COLO668 (cell line): ENCODE data around the gene PTH2.
"Not testable (repeated sequence)": the region's sequence is repeated elsewhere in the genome, so short reads cannot be mapped to it uniquely, and the experiment has no call there.

Experiments used
- DNase-seq: peaks from one replicate; lab custom pipeline; 2025; ENCODE audit not compliant: unreplicated experiment; lab: John Stamatoyannopoulos, UW

Gene PTH2

DNA sequence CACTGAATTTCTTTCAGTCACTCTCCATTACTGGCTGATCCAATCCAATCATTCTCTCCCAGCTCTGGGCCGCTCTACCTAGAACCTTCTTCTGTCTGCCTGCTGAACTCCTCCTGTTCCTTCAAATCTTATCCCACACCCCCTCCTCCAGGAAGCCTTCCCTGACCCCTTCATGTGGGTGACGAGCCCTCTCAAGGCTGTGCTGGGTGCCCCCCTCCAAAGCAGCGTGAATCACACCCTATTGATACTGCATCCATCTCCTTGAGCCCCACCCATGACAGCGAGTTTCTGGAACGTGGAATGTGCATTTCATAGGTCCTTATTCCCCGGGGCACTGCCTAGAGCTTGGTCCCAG is 25.2 kb upstream of the PTH2 start:
- DNase-seq: no peak

DNA sequence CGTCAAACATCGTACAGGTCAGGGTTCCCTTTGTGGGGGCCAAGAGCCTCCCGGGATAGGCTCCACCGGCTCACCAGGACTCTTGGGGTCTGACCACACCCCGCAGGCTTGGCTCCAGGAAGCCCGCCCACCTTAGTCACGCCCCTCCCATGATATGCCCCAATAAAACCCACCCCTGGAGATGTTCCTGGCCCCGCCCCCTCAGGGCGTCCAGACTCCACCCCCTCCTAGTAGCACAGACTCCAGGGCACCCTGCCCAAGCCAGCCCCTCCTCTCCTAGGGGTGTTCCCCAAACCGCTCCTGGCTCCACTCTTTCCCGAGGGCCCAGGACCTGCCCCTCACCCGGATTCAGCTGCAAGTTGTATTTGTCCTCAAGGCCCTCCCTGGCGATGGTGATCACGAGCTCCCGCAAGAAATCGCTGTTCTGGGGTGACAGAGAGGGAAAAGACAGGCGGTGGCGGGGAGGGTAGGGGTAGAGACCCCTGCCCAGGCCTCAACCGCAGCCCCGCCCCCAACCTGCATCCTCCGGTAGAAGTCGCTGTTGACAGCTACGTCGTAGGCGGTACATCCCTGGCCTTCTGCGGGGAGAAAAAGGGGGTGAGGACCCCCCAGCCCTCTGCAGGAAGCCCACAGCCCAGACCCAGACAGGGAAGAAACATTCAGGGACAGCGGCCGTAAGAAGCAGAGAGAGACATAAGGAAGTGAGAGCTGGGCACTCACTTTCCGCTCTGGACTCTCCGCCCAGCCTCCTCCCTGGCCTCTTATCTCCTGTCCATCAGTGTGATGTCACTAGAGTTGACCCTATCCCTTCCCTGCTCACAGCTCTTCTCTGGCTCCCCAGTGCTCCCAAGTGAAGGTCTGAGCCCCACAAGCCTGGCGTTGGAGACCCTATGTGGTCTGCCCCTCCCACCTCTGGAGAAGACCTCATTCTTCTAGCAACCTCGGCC is 24.5 kb upstream of the PTH2 start:
- no peak for DNase-seq

GRCh38 chr19:49445997-49446396 is 22.8 kb upstream of the PTH2 start:
- DNase-seq: no peak

GRCh38 chr19:49444100-49444700 is 21.0 kb upstream of the PTH2 start:
- not testable (repeated sequence) for DNase-seq

GRCh38 chr19:49443366-49444099 is 20.3 kb upstream of the PTH2 start:
- peak; percentile 94 for DNase-seq

GRCh38 chr19:49442771-49443365 is 19.6 kb upstream of the PTH2 start:
- peak; percentile 45 for DNase-seq

DNA sequence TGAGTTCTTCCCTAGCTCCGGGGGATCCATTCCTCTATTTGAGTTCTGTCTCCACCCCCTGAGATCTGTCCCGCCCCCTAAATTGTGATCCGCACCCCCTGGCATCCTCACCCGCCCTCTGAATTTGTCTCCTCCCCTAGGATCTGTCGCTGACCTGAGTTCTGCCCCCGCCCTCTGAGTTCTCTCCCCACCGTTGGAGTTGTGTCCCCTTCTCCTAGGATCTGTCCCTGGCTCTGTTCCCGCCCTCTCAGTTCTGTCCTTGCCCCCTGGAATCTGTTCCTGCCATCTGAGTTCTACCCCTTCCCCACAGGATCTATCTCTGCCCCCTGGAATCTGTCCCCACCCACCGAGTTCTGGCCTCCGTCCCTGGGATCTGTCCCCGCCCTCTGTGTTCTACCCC is 19.1 kb upstream of the PTH2 start:
- no peak for DNase-seq

- DNase-seq: no peak
Measured at GRCh38 chr19:49441960-49442350, 18.7 kb upstream of the PTH2 start.

DNA sequence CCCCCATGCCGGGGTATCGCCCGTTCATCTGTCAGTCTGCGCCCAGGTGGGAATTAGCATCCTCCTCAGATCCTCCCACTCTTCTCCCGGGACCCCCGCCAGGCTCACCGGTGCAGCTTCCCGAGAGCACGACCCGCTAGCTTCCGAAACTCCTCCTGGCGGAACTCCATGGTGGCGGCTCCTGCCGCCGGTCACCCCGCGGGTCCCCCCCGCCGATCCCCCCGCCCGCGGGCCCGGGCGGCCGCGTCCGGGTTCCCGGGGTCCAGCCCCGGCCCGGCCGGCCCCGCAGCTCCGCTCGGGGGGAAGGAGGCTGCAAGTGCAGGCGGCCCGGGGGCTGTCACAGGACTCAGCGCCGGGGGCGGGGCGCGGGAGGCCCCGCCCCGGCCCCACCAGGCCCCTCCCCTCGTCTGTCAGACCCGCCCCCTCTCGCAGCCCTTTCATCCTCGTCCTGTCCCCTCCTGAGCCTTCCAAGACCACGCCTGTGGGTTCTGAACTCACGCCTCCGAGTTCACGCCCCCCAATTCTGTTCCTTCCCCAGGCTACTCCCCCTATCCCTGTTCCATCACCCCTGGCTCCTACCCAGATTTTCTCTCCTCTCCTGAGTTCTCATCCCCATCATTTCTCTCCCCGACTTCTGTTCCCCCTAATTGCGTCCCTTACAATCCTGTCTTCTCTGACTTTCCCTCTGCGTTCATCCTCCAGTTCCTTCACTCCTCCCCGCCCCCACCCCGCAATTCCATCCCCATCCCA is 18.1 kb upstream of the PTH2 start, which contains the start of gene SLC17A7:
Gene SLC17A7, minus strand, starts transcription at position 318 of the 750 bp plus-strand sequence. Its CDS starts 148 bp downstream, at position 170.
- peak; percentile 18 for DNase-seq

DNA sequence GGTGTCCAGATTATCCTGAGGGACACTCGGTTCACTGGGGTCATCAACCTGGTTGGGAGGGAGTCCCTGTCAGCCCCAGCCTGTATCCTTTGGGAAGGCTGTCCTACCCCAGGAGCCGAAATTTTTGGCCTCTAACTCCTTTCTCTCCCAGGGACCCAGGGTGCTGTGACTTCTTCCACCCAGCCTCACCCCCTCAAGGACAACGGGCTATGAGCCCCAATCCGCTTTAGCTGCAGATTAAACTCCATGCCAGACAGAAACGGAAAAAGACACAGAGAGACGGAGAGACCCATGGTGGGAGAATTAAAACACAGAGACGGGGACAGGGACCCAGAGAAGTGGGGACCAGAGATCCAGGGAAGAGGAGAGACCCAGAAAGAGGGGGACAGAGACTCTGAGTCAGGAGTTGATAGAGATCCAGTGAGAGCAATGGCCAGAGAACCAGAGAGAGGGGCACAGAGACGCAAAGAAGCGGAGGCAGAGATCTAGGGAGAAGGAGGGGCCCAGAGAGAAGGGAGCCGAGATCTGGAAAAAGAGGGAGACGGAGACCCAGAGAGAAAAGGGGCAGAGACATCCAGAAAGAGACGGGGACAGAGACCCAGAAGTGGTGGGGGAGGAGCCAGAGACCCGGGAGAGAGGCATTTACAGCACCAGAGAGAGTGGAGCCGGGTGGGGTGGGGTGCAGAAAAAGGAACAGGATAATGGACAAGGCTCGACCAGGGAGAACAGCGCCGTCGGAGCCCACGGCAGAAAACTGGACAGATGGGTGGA is 17.4 kb upstream of the PTH2 start:
- DNase-seq: no peak

- DNase-seq: no peak
Measured at GRCh38 chr19:49439836-49440235, 16.6 kb upstream of the PTH2 start.

- no peak for DNase-seq
Measured at GRCh38 chr19:49438261-49438660, 15.0 kb upstream of the PTH2 start.

DNA sequence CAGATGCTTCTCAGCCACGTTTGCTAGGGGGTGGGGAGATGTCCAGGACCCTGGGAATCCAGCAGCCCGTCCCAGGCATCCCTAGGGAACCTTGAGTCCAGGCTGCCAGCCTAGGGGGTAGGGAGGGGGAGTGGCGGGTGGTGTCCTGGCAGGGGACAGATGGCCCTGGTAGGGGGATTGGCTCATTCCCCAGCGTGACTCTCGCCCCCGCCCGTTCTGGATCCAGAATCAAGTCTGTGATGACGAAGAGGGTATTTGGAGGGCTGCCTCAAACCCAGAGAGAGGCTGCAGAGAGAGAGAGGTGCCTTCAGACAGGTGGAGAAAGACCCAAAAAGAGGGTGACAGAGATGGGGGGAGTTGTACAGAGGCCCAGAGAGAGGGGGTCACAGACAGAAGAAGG is 14.0 kb upstream of the PTH2 start:
- no peak for DNase-seq

- DNase-seq: peak; percentile 37
Measured at GRCh38 chr19:49436381-49437017, 13.3 kb upstream of the PTH2 start.

GRCh38 chr19:49435670-49436069 is 12.4 kb upstream of the PTH2 start:
- DNase-seq: no peak

DNA sequence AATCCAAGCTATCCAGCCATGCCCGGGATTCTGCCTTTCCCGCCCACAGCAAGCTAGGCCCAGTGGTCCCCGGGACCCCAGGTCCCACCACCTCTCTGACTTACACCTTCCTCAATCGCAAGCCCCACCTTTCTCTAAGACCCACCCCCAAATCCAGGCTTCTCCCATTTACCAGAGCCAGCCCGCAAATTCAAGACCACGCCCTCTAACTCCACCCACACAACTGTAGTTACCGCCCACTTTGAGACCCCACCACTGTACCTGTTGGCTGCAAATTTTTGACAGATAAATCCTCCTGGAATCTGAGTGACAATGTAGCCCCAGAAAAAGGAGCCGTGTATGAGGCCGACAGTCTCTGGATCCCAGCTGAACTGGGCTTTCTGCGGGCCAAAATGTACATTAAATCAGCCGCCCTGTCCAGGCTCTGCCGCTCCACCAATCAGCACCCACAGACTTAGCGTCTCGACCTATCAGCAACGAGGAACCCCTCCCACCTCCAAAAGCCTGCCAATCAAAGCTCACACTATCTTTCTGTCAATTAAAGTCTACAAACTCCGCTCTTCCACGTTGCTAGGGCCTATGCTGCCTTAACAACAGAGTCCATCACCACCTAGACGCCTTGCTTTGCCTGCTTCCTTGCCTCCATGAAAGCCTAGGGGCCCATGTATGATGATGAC is 11.8 kb upstream of the PTH2 start:
- no peak for DNase-seq

DNA sequence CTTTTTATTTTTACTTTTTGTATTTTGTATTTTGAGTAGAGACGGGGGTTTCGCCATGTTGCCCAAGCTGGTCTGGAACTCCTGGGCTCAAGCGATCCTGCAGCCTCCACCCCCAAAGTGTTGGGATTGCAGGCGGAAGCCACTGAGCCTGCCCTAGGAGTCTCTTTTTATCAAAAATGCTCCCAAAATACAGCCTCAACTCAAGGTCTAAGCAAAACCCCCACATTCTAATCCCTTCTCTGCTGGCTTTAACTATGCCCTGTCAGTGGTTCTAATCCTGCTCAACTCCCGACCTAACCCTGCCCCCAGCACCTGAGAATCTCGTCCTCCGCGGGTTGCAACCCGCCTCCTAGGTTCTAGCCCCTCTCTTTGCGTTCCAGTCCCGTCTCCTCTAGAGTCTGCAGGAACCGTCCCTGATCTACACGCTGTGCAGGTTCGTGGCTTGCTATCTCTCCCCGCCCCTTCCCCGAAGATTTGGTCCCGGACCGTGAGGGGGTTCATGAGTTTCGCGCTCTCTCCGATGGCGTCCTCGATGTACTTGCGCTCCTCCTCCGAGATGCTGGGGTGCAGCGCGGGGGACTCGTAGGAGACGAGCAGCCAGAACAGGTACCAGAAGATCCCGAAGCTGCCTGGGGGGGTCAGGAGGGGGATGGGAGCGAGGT is 10.1 kb upstream of the PTH2 start:
- no peak for DNase-seq
